ENCODE results near the gene ATG5.

ATG5 gene

DNA sequence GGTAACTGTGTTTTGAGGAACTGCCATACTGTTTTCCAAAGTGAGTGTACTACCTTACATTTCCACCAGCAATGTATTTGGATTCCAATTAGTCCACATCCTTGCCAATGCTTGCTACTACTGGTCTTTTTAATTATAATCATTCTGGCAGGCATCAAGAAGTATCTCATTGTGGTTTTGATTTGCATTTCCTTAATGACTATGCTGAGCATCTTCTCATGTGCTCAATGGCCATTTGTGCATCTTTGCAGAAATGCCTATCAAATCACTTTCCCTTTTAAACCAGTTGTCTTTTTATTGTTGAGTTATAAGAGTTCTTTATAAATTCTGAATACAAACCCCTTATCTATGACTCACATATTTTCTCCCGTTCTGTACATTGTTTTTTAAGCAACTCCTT is 75.9 kb downstream of the ATG5 start:
- H3K27me3 ChIP-seq (ENCODE audit: control insufficient read depth, low read length) = no peaks in the 10 kb centered on the region
- H3K4me2 ChIP-seq (ENCODE audit: low read length) = no peak overlapping the region
- no peaks in the 10 kb centered on the region for H3K9me2 ChIP-seq (replicated peaks; ENCODE audit: control insufficient read depth, low read length)
- no peaks in the 10 kb centered on the region for H3K9me3 ChIP-seq (ENCODE audit: control insufficient read depth, insufficient read depth, low read length)
- no peak overlapping the region for H3K27ac ChIP-seq (ENCODE audit: low read depth, low read length)
- peaks cover 21% of the 10 kb centered on the region for H3K36me3 ChIP-seq (ENCODE audit: control insufficient read depth, low read length)
- H3K79me2 ChIP-seq (ENCODE audit: control insufficient read depth, low read length) = peaks cover 5% of the 10 kb centered on the region; the same call in 1 of the 2 replicates
- TF ChIP-seq CTCF (IDR thresholded peaks at IDR 0.05; ENCODE audit: low read depth, low read length, poor library complexity, severe bottlenecking) (no peak), EZH2phosphoT487 (IDR thresholded peaks at IDR 0.05; ENCODE audit: borderline replicate concordance, low read length) (no peak)
- no peaks in the 10 kb centered on the region for H4K20me1 ChIP-seq (ENCODE audit: control insufficient read depth, insufficient read depth, low read depth, low read length)
- no peaks in the 10 kb centered on the region for H3F3A ChIP-seq (ENCODE audit: control insufficient read depth, insufficient read depth)
- H3K4me3 ChIP-seq (ENCODE audit: low read length) = no peak overlapping the region
- H3K4me1 ChIP-seq (ENCODE audit: control insufficient read depth, low read length) = no peaks in the 10 kb centered on the region

GRCh38 chr6:106247733-106248132 is 77.8 kb downstream of the ATG5 start:
- Histone ChIP-seq H3K4me2 (ENCODE audit: low read length) (no peak overlapping the region), H3F3A (ENCODE audit: control insufficient read depth, insufficient read depth) (no peaks in the 10 kb centered on the region), H3K27me3 (ENCODE audit: control insufficient read depth, low read length) (no peaks in the 10 kb centered on the region), H3K4me3 (ENCODE audit: low read length) (no peak overlapping the region), H3K9me3 (ENCODE audit: control insufficient read depth, insufficient read depth, low read length) (no peaks in the 10 kb centered on the region), H4K20me1 (ENCODE audit: control insufficient read depth, insufficient read depth, low read depth, low read length) (no peaks in the 10 kb centered on the region), H3K79me2 (ENCODE audit: control insufficient read depth, low read length) (peaks cover 5% of the 10 kb centered on the region; the same call in 1 of the 2 replicates), H3K9me2 (replicated peaks; ENCODE audit: control insufficient read depth, low read length) (no peaks in the 10 kb centered on the region), H3K4me1 (ENCODE audit: control insufficient read depth, low read length) (no peaks in the 10 kb centered on the region), H3K36me3 (ENCODE audit: control insufficient read depth, low read length) (peaks cover 26% of the 10 kb centered on the region), H3K27ac (ENCODE audit: low read depth, low read length) (no peak overlapping the region)
- TF ChIP-seq CTCF (IDR thresholded peaks at IDR 0.05; ENCODE audit: low read depth, low read length, poor library complexity, severe bottlenecking) (no peak), EZH2phosphoT487 (IDR thresholded peaks at IDR 0.05; ENCODE audit: borderline replicate concordance, low read length) (no peak)

GRCh38 chr6:106247293-106247692 is 78.3 kb downstream of the ATG5 start:
- Histone ChIP-seq H3K4me3 (ENCODE audit: low read length) (no peak overlapping the region), H3K27me3 (ENCODE audit: control insufficient read depth, low read length) (no peaks in the 10 kb centered on the region), H4K20me1 (ENCODE audit: control insufficient read depth, insufficient read depth, low read depth, low read length) (no peaks in the 10 kb centered on the region), H3K79me2 (ENCODE audit: control insufficient read depth, low read length) (peaks cover 5% of the 10 kb centered on the region; the same call in 1 of the 2 replicates), H3K36me3 (ENCODE audit: control insufficient read depth, low read length) (peaks cover 27% of the 10 kb centered on the region), H3K27ac (ENCODE audit: low read depth, low read length) (no peak overlapping the region), H3K9me3 (ENCODE audit: control insufficient read depth, insufficient read depth, low read length) (no peaks in the 10 kb centered on the region), H3K9me2 (replicated peaks; ENCODE audit: control insufficient read depth, low read length) (no peaks in the 10 kb centered on the region), H3F3A (ENCODE audit: control insufficient read depth, insufficient read depth) (no peaks in the 10 kb centered on the region), H3K4me2 (ENCODE audit: low read length) (no peak overlapping the region), H3K4me1 (ENCODE audit: control insufficient read depth, low read length) (no peaks in the 10 kb centered on the region)
- TF ChIP-seq EZH2phosphoT487 (IDR thresholded peaks at IDR 0.05; ENCODE audit: borderline replicate concordance, low read length) (no peak), CTCF (IDR thresholded peaks at IDR 0.05; ENCODE audit: low read depth, low read length, poor library complexity, severe bottlenecking) (no peak)

Measured in DOHH2 (cell line).